ENCODE data around the gene SYNGR4. TPM values are rescaled to one million over a fixed set of nuclear protein-coding genes. Genes with fewer than 3 reads are reported as not detected.

Gene SYNGR4
- polyA plus RNA-seq, 1 donor (not counting 4 experiments of a cell fraction or from before 2014, with no cell fraction given), result not detected

DNA sequence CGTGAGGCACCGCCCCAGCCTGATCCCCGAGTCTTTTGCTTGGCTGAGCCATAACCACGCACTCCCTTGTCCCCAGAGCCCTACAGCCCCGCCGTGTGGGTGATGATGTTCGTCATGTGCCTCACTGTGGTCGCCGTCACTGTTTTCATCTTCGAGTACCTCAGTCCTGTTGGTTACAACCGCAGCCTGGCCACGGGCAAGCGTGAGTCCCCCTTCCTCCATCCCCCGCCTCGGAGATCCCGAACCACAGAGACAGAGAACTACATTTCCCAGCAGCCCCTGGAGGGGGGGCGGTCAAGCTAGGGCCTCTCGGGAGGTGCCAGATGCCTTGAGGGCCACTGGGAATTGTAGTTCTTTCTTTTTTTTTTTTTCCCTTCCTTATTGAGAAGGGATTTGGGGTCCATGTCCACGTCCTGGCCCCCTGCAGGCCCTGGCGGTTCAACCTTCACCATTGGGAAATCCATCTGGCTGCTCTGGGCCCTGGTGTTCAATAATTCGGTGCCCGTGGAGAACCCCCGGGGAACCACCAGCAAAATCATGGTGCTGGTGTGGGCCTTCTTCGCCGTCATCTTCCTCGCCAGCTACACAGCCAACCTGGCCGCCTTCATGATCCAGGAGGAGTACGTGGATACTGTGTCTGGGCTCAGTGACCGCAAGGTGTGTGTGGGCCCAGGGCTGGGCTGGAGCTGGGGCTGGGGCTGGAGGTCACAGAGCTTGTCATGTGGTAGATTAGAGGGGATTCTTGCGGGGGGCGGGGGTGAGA lies 55.2 kb downstream of the SYNGR4 start:
- dilution Hi-C loops (cut with MboI; ENCODE audit: extremely low pct_ligation_motif_present, low sequenced_read_pairs), result no loop called here
- TF ChIP-seq, protein P1, sequence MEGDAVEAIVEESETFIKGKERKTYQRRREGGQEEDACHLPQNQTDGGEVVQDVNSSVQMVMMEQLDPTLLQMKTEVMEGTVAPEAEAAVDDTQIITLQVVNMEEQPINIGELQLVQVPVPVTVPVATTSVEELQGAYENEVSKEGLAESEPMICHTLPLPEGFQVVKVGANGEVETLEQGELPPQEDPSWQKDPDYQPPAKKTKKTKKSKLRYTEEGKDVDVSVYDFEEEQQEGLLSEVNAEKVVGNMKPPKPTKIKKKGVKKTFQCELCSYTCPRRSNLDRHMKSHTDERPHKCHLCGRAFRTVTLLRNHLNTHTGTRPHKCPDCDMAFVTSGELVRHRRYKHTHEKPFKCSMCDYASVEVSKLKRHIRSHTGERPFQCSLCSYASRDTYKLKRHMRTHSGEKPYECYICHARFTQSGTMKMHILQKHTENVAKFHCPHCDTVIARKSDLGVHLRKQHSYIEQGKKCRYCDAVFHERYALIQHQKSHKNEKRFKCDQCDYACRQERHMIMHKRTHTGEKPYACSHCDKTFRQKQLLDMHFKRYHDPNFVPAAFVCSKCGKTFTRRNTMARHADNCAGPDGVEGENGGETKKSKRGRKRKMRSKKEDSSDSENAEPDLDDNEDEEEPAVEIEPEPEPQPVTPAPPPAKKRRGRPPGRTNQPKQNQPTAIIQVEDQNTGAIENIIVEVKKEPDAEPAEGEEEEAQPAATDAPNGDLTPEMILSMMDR (optimal IDR thresholded peaks at IDR 0.05 in 1 of 3, IDR thresholded peaks at IDR 0.05 in 1 of 3, conservative IDR thresholded peaks at IDR 0.05 in 1 of 3; ENCODE audit: extremely low read depth in 1 of 3, insufficient read depth in 2 of 3, low read length in 3 of 3), result no peak
- no peak for TF ChIP-seq EZH2 (IDR thresholded peaks at IDR 0.05; ENCODE audit: low read length)
- Histone ChIP-seq H3K79me2 (ENCODE audit: control insufficient read depth, insufficient read depth, low read length) (no peaks in the 10 kb centered on the region), H3K9ac (ENCODE audit: control insufficient read depth, extremely low read depth, insufficient read depth, low read length) (no peak overlapping the region), H3K27me3 (ENCODE audit: control insufficient read depth, extremely low read depth, insufficient read depth, low read length) (no peaks in the 10 kb centered on the region), H3K36me3 (ENCODE audit: control insufficient read depth in 2 of 2, extremely low read depth in 1 of 2, insufficient read depth in 2 of 2, low read length in 2 of 2) (no peaks in the 10 kb centered on the region), H3K9me3 (ENCODE audit: control insufficient read depth, low read depth, low read length) (no peaks in the 10 kb centered on the region), H3K27ac (ENCODE audit: control insufficient read depth, insufficient read depth, low read length) (no peak overlapping the region), H2AFZ (ENCODE audit: control insufficient read depth, low read length) (no peak overlapping the region), H4K20me1 (ENCODE audit: control insufficient read depth, extremely low read depth, insufficient read depth, low read length) (no peaks in the 10 kb centered on the region), H3K4me3 (ENCODE audit: control insufficient read depth in 2 of 3, extremely low read depth in 1 of 3, insufficient read depth in 2 of 3, low read depth in 1 of 3, low read length in 3 of 3) (no peak overlapping the region), H3K4me2 (ENCODE audit: control insufficient read depth, extremely low read depth, insufficient read depth, low read depth, low read length) (no peak overlapping the region), H3K4me1 (ENCODE audit: control insufficient read depth, extremely low read depth, insufficient read depth, low read length) (peaks cover 4% of the 10 kb centered on the region), H3K9me1 (ENCODE audit: control insufficient read depth, extremely low read depth, insufficient read depth, low read length) (no peaks in the 10 kb centered on the region)
- FAIRE-seq (no peak), DNase-seq (ENCODE audit: low read depth, low spot score) (no peak)

DNA sequence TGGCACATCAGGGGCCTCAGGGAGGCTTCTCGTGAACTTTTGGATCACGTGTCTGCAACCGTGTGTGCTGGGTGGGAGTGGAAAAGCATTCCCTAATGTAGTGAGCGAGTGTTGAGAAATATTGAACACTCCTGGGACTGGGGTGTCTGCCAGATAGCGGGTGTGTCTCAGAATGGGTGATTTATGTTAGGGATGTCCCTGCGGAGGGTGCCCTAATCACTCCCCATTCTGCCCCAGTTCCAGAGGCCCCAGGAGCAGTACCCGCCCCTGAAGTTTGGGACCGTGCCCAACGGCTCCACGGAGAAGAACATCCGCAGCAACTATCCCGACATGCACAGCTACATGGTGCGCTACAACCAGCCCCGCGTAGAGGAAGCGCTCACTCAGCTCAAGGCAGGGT lies 57.4 kb downstream of the SYNGR4 start:
- dilution Hi-C loops (cut with MboI; ENCODE audit: extremely low pct_ligation_motif_present, low sequenced_read_pairs), result no loop called here
- Histone ChIP-seq H3K4me3 (ENCODE audit: control insufficient read depth in 2 of 3, extremely low read depth in 1 of 3, insufficient read depth in 2 of 3, low read depth in 1 of 3, low read length in 3 of 3) (no peak overlapping the region), H3K4me1 (ENCODE audit: control insufficient read depth, extremely low read depth, insufficient read depth, low read length) (peaks cover 4% of the 10 kb centered on the region), H3K36me3 (ENCODE audit: control insufficient read depth in 2 of 2, extremely low read depth in 1 of 2, insufficient read depth in 2 of 2, low read length in 2 of 2) (no peaks in the 10 kb centered on the region), H3K9me1 (ENCODE audit: control insufficient read depth, extremely low read depth, insufficient read depth, low read length) (no peaks in the 10 kb centered on the region), H2AFZ (ENCODE audit: control insufficient read depth, low read length) (no peak overlapping the region), H3K79me2 (ENCODE audit: control insufficient read depth, insufficient read depth, low read length) (no peaks in the 10 kb centered on the region), H3K9me3 (ENCODE audit: control insufficient read depth, low read depth, low read length) (no peaks in the 10 kb centered on the region), H3K27ac (ENCODE audit: control insufficient read depth, insufficient read depth, low read length) (no peak overlapping the region), H3K9ac (ENCODE audit: control insufficient read depth, extremely low read depth, insufficient read depth, low read length) (no peak overlapping the region), H3K4me2 (ENCODE audit: control insufficient read depth, extremely low read depth, insufficient read depth, low read depth, low read length) (peak overlapping the region; percentile 9), H3K27me3 (ENCODE audit: control insufficient read depth, extremely low read depth, insufficient read depth, low read length) (no peaks in the 10 kb centered on the region), H4K20me1 (ENCODE audit: control insufficient read depth, extremely low read depth, insufficient read depth, low read length) (no peaks in the 10 kb centered on the region)
- no peak for DNase-seq (ENCODE audit: low read depth, low spot score)
- FAIRE-seq, result no peak
- TF ChIP-seq, protein P1 (optimal IDR thresholded peaks at IDR 0.05 in 1 of 3, IDR thresholded peaks at IDR 0.05 in 1 of 3, conservative IDR thresholded peaks at IDR 0.05 in 1 of 3; ENCODE audit: extremely low read depth in 1 of 3, insufficient read depth in 2 of 3, low read length in 3 of 3), result no peak
- TF ChIP-seq EZH2 (IDR thresholded peaks at IDR 0.05; ENCODE audit: low read length), result no peak

Data from keratinocyte (primary cell).